IgD-negative memory B cell (primary cell): ENCODE data around the gene LCE1B. TPM values are rescaled to one million over a fixed set of nuclear protein-coding genes. Genes with fewer than 3 reads are reported as not detected.

ENCODE experiments used
- H3K27ac Mint-ChIP-seq, 3 donors: one replicate each; pipeline ENCODE4 v1.8.0; 2020 to 2022; ENCODE audit warnings: mild to moderate bottlenecking in 3 of 3, mixed read lengths in 3 of 3, moderate library complexity in 1 of 3
- H3K27me3 Mint-ChIP-seq: one replicate; pipeline ENCODE4 v1.8.0; 2021; ENCODE audit warnings: mixed read lengths
- H3K36me3 Mint-ChIP-seq: one replicate; pipeline ENCODE4 v1.8.0; 2020; ENCODE audit warnings: mild to moderate bottlenecking, mixed read lengths
- H3K4me1 Mint-ChIP-seq, 3 donors: one replicate each; pipeline ENCODE4 v1.8.0; 2020 to 2022; ENCODE audit warnings: mixed read lengths in 3 of 3, mild to moderate bottlenecking in 1 of 3
- H3K4me3 Mint-ChIP-seq, 4 donors: one replicate each; pipeline ENCODE4 v1.8.0; 2020 to 2022; ENCODE audit warnings: mild to moderate bottlenecking in 4 of 4, mixed read lengths in 4 of 4, moderate library complexity in 3 of 4
- H3K9me3 Mint-ChIP-seq, 3 donors: one replicate each; pipeline ENCODE4 v1.8.0; 2020 to 2021; ENCODE audit warnings: mixed read lengths in 3 of 3, mild to moderate bottlenecking in 1 of 3
- polyA plus RNA-seq: library from polyadenylated mRNA; unstranded; fragments of 300-500 nt; fragmentation: Illumina TruSeq; gene quantifications from one replicate; pipeline ENCODE4 v1.2.3, GENCODE V29; 2021

The LCE1B gene
- polyA plus RNA-seq, 1 donor from 2014 or later = not detected

DNA sequence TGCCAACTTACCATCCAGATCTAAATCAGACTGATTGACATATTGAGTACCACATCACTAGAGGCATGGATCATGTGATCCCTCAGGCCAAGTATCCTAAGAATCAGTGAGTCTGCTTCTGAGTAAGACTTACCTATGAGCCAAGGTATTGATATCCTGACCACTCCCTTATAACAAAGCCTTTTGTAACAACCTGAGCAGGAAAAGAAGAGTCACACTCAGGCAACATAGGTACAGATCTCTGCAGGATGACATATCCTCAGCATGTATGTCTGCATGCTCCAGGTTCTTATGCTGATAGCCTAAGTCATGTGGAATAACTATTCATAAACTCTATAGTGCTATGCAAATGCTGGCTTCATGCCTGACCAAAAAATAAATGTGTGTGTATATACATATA, 13.2 kb downstream of the LCE1B start:
- H3K36me3 Mint-ChIP-seq = peaks cover 1% of the 10 kb centered on the region
- peaks cover 19% of the 10 kb centered on the region for H3K27me3 Mint-ChIP-seq
- peaks cover 0 to 2% (median 0%) of the 10 kb centered on the region in 3 donors for H3K9me3 Mint-ChIP-seq
- H3K4me1 Mint-ChIP-seq = peaks cover 0 to 4% (median 3%) of the 10 kb centered on the region in 3 donors
- H3K27ac Mint-ChIP-seq = no peak overlapping the region
- H3K4me3 Mint-ChIP-seq = no peak overlapping the region

GRCh38 chr1:152827173-152827572, 15.4 kb downstream of the LCE1B start, which contains the start of gene LCE1A:
Gene LCE1A (plus strand): TSS chr1:152827473. CDS start chr1:152827473, 0 bp downstream.
- peaks cover 0 to 5% (median 2%) of the 10 kb centered on the region in 3 donors for H3K9me3 Mint-ChIP-seq
- peaks cover 1% of the 10 kb centered on the region for H3K36me3 Mint-ChIP-seq
- no peak within 1 kb of the TSS for H3K4me3 Mint-ChIP-seq
- H3K27me3 Mint-ChIP-seq = peaks cover 24% of the 10 kb centered on the region
- H3K4me1 Mint-ChIP-seq = no peaks in the 10 kb centered on the region
- H3K27ac Mint-ChIP-seq = no peak within 1 kb of the TSS

DNA sequence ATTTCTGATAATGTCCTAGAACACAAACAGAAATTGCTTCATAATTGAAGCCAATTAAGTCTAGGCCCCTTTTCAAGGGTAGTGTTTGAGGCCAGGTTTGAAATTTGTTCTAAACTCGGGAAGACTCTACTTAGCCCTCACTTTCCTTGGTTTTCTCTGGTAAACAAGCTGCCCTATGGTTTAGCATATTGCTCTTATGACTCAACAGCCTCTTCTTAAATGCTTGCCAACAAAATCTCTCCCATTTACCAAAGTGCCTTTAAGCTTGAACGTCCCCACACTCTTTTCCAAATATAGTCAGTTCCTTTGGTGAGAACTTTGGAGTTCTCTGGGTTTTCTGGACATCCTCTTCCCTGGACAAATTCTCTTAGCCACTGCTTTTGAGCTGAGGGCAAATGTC, 25.1 kb downstream of the LCE1B start:
- Mint-ChIP-seq H3K36me3 (no peaks in the 10 kb centered on the region), H3K4me1 (no peaks in the 10 kb centered on the region), H3K27ac (no peak overlapping the region), H3K27me3 (no peaks in the 10 kb centered on the region), H3K9me3 (no peaks in the 10 kb centered on the region), H3K4me3 (no peak overlapping the region)

- H3K9me3 Mint-ChIP-seq = no peaks in the 10 kb centered on the region
- H3K36me3 Mint-ChIP-seq = no peaks in the 10 kb centered on the region
- H3K4me1 Mint-ChIP-seq = no peaks in the 10 kb centered on the region
- H3K27me3 Mint-ChIP-seq = peaks cover 14% of the 10 kb centered on the region
- H3K27ac Mint-ChIP-seq = no peak within 1 kb of the TSS
- H3K4me3 Mint-ChIP-seq = no peak within 1 kb of the TSS
These were observed 30.8 kb downstream of the LCE1B start, which contains the start of gene LCE6A for GRCh38 chr1:152842556-152842955. Gene LCE6A (plus strand): TSS chr1:152842856. CDS start chr1:152843521, 665 bp downstream.

DNA sequence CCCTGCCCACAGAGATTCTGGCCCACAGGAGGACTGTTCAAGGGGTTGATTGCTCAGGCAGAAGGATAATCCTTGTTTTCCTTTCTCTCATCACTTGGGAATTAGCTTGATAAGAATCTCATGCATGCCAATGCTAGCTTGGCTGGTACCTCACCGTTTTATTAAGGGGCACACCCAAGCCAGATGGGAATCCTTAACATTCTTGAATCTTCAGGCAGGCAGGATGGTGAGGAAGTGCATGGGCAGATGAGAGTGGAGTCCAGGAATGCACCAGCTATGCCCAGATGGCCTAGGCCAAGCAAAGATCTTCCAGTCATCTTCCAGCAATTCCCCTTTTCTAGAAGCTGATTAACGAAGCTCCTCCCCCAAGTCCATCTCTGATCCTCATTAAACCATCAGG, 43.9 kb downstream of the LCE1B start:
- Mint-ChIP-seq H3K4me3 (no peak overlapping the region), H3K36me3 (no peaks in the 10 kb centered on the region), H3K4me1 (no peaks in the 10 kb centered on the region), H3K27me3 (peaks cover 12% of the 10 kb centered on the region), H3K9me3 (no peaks in the 10 kb centered on the region), H3K27ac (no peak overlapping the region)

- no peaks in the 10 kb centered on the region for H3K4me1 Mint-ChIP-seq
- no peak overlapping the region for H3K27ac Mint-ChIP-seq
- H3K36me3 Mint-ChIP-seq = no peaks in the 10 kb centered on the region
- peaks cover 20% of the 10 kb centered on the region for H3K27me3 Mint-ChIP-seq
- H3K9me3 Mint-ChIP-seq = no peaks in the 10 kb centered on the region
- no peak overlapping the region for H3K4me3 Mint-ChIP-seq
These were observed 46.3 kb downstream of the LCE1B start for GRCh38 chr1:152858062-152858461.

- Mint-ChIP-seq H3K4me3 (no peak within 1 kb of the TSS), H3K4me1 (no peaks in the 10 kb centered on the region), H3K36me3 (no peaks in the 10 kb centered on the region), H3K9me3 (no peaks in the 10 kb centered on the region), H3K27ac (no peak within 1 kb of the TSS), H3K27me3 (peaks cover 20% of the 10 kb centered on the region)
These were observed 47.9 kb downstream of the LCE1B start, which contains the start of gene LCE7A for GRCh38 chr1:152859696-152860095. Gene LCE7A (plus strand): TSS chr1:152859996. CDS start chr1:152860698, 702 bp downstream.

DNA sequence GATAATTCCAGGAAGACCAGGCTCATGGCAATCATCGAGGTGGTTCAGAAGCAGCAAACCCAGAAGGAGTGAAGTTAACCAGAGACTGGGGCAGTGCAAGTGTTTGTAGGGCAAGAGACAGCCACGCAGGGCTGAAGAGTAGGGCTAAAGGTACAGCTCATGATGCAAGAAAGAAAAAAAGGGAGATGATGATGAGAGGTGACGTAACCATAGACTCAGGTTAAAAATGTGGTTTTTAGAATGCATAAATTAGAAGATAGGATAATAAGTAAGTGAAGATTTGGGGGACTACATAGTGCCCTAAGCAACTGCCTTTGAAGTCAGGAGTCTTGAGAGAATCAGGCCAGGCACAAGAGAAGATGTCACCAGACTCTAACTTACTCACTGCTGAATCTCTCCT, 48.4 kb downstream of the LCE1B start:
- H3K4me1 Mint-ChIP-seq = no peaks in the 10 kb centered on the region
- peaks cover 20% of the 10 kb centered on the region for H3K27me3 Mint-ChIP-seq
- H3K9me3 Mint-ChIP-seq = no peaks in the 10 kb centered on the region
- H3K27ac Mint-ChIP-seq = no peak overlapping the region
- no peak overlapping the region for H3K4me3 Mint-ChIP-seq
- no peaks in the 10 kb centered on the region for H3K36me3 Mint-ChIP-seq

DNA sequence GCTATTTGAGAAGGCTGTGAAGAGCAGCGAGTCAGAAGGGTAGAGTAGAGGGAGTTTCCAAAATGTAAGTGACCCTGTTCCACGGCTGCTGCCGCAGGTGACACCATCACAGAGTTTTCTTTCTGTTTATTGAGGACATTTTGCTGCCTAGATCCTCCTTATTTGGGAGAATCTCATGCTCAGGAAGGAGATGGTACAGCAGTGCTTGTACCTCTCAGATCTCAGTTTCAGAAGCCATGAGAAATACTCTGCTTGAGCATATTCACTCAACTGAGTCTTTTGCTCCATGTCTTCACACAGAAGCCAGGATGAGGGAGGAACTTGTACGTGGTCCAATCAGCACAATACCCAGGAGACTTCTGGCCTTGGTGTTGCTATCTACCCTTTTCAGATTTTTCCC, 49.6 kb downstream of the LCE1B start:
- no peak overlapping the region for H3K27ac Mint-ChIP-seq
- H3K27me3 Mint-ChIP-seq = peaks cover 20% of the 10 kb centered on the region
- H3K4me3 Mint-ChIP-seq = no peak overlapping the region
- H3K4me1 Mint-ChIP-seq = no peaks in the 10 kb centered on the region
- no peaks in the 10 kb centered on the region for H3K36me3 Mint-ChIP-seq
- no peaks in the 10 kb centered on the region for H3K9me3 Mint-ChIP-seq

Other genes starting within 250 kb of the LCE1B start
- gene LCE3E, start 245.2 kb upstream of the LCE1B start, polyA plus RNA-seq = not detected
- gene LCE3D, start 231.5 kb upstream of the LCE1B start, polyA plus RNA-seq = not detected
- gene LCE3C, start 211.7 kb upstream of the LCE1B start, polyA plus RNA-seq = not detected
- gene LCE3B, start 198.2 kb upstream of the LCE1B start, polyA plus RNA-seq = not detected
- gene LCE3A, start 188.9 kb upstream of the LCE1B start, polyA plus RNA-seq = not detected
- not detected for gene LCE2D, start 148.6 kb upstream of the LCE1B start, polyA plus RNA-seq
- not detected for gene LCE2C, start 136.7 kb upstream of the LCE1B start, polyA plus RNA-seq
- gene LCE2B, start 125.8 kb upstream of the LCE1B start, polyA plus RNA-seq = not detected
- not detected for gene LCE2A, start 113.6 kb upstream of the LCE1B start, polyA plus RNA-seq
- gene LCE4A, start 103.8 kb upstream of the LCE1B start, polyA plus RNA-seq = not detected
- gene KPRP, start 53.9 kb upstream of the LCE1B start, polyA plus RNA-seq = not detected
- not detected for gene LCE1F, start 36.8 kb upstream of the LCE1B start, polyA plus RNA-seq
- not detected for gene LCE1E, start 25.7 kb upstream of the LCE1B start, polyA plus RNA-seq
- not detected for gene LCE1D, start 15.2 kb upstream of the LCE1B start, polyA plus RNA-seq
- not detected for gene LCE1C, start 5.3 kb upstream of the LCE1B start, polyA plus RNA-seq
- not detected for gene LCE1A, start 15.5 kb downstream of the LCE1B start, polyA plus RNA-seq
- gene LCE6A, start 30.9 kb downstream of the LCE1B start, polyA plus RNA-seq = not detected
- not detected for gene LCE7A, start 48.0 kb downstream of the LCE1B start, polyA plus RNA-seq
- not detected for gene SMCP, start 66.4 kb downstream of the LCE1B start, polyA plus RNA-seq
- not detected for gene IVL, start 96.6 kb downstream of the LCE1B start, polyA plus RNA-seq
- gene SPRR5, start 135.2 kb downstream of the LCE1B start, polyA plus RNA-seq = not detected
- gene SPRR4, start 158.7 kb downstream of the LCE1B start, polyA plus RNA-seq = not detected
- gene SPRR1A, start 172.1 kb downstream of the LCE1B start, polyA plus RNA-seq = not detected
- not detected for gene SPRR3, start 189.8 kb downstream of the LCE1B start, polyA plus RNA-seq
- not detected for gene SPRR1B, start 219.2 kb downstream of the LCE1B start, polyA plus RNA-seq
- not detected for gene SPRR2D, start 229.1 kb downstream of the LCE1B start, polyA plus RNA-seq
- gene SPRR2A, start 245.5 kb downstream of the LCE1B start, polyA plus RNA-seq = not detected